ENCODE measurements around the gene FRY.

The FRY gene

GRCh38 chr13:32126756-32127155 lies 95.2 kb downstream of the FRY start:
- no peak for DNase-seq
- TF ChIP-seq GATA1 (IDR thresholded peaks at IDR 0.05; ENCODE audit: low read depth, low read length) (no peak), POLR2A (IDR thresholded peaks at IDR 0.05; ENCODE audit: low read length) (no peak)

- TF ChIP-seq POLR2A (IDR thresholded peaks at IDR 0.05; ENCODE audit: low read length) (no peak), GATA1 (IDR thresholded peaks at IDR 0.05; ENCODE audit: low read depth, low read length) (no peak)
- DNase-seq = no peak
Measured at GRCh38 chr13:32127691-32128090, 96.1 kb downstream of the FRY start.

- no peak for TF ChIP-seq POLR2A (IDR thresholded peaks at IDR 0.05; ENCODE audit: low read length)
- no peak for TF ChIP-seq GATA1 (IDR thresholded peaks at IDR 0.05; ENCODE audit: low read depth, low read length)
- DNase-seq = no peak
Measured at GRCh38 chr13:32134241-32135055, 102.9 kb downstream of the FRY start.

- no peak for DNase-seq
- TF ChIP-seq POLR2A (IDR thresholded peaks at IDR 0.05; ENCODE audit: low read length) (no peak), GATA1 (IDR thresholded peaks at IDR 0.05; ENCODE audit: low read depth, low read length) (no peak)
Measured at GRCh38 chr13:32135056-32135390, 103.4 kb downstream of the FRY start.

- no peak for DNase-seq
- no peak for TF ChIP-seq POLR2A (IDR thresholded peaks at IDR 0.05; ENCODE audit: low read length)
- no peak for TF ChIP-seq GATA1 (IDR thresholded peaks at IDR 0.05; ENCODE audit: low read depth, low read length)
Measured at GRCh38 chr13:32135655-32136054, 104.1 kb downstream of the FRY start.

GRCh38 chr13:32136061-32136460 lies 104.5 kb downstream of the FRY start:
- no peak for DNase-seq

GRCh38 chr13:32136716-32137115 lies 105.1 kb downstream of the FRY start:
- no peak for DNase-seq
- TF ChIP-seq GATA1 (IDR thresholded peaks at IDR 0.05; ENCODE audit: low read depth, low read length) (no peak), POLR2A (IDR thresholded peaks at IDR 0.05; ENCODE audit: low read length) (no peak)

More at GRCh38 chr13:32136061-32136460, 104.5 kb downstream of the FRY start:
- TF ChIP-seq POLR2A (IDR thresholded peaks at IDR 0.05; ENCODE audit: low read length) (no peak), GATA1 (IDR thresholded peaks at IDR 0.05; ENCODE audit: low read depth, low read length) (no peak)

- TF ChIP-seq GATA1 (IDR thresholded peaks at IDR 0.05; ENCODE audit: low read depth, low read length) (no peak), POLR2A (IDR thresholded peaks at IDR 0.05; ENCODE audit: low read length) (no peak)
- DNase-seq = no peak
Measured at GRCh38 chr13:32139251-32139650, 107.7 kb downstream of the FRY start.

GRCh38 chr13:32140109-32140508 lies 108.5 kb downstream of the FRY start:
- no peak for TF ChIP-seq POLR2A (IDR thresholded peaks at IDR 0.05; ENCODE audit: low read length)
- no peak for TF ChIP-seq GATA1 (IDR thresholded peaks at IDR 0.05; ENCODE audit: low read depth, low read length)
- no peak for DNase-seq

- DNase-seq = no peak
- no peak for TF ChIP-seq GATA1 (IDR thresholded peaks at IDR 0.05; ENCODE audit: low read depth, low read length)
- TF ChIP-seq POLR2A (IDR thresholded peaks at IDR 0.05; ENCODE audit: low read length) = no peak
Measured at GRCh38 chr13:32141462-32141861, 109.9 kb downstream of the FRY start.

GRCh38 chr13:32142115-32142514 lies 110.5 kb downstream of the FRY start:
- TF ChIP-seq POLR2A (IDR thresholded peaks at IDR 0.05; ENCODE audit: low read length) = no peak
- TF ChIP-seq GATA1 (IDR thresholded peaks at IDR 0.05; ENCODE audit: low read depth, low read length) = no peak
- DNase-seq = no peak

- TF ChIP-seq POLR2A (IDR thresholded peaks at IDR 0.05; ENCODE audit: low read length) (no peak), GATA1 (IDR thresholded peaks at IDR 0.05; ENCODE audit: low read depth, low read length) (no peak)
- DNase-seq = no peak
Measured at GRCh38 chr13:32142956-32143375, 111.4 kb downstream of the FRY start.

GRCh38 chr13:32147193-32147592 lies 115.6 kb downstream of the FRY start:
- DNase-seq = no peak
- TF ChIP-seq POLR2A (IDR thresholded peaks at IDR 0.05; ENCODE audit: low read length) = no peak
- TF ChIP-seq GATA1 (IDR thresholded peaks at IDR 0.05; ENCODE audit: low read depth, low read length) = no peak

- TF ChIP-seq POLR2A (IDR thresholded peaks at IDR 0.05; ENCODE audit: low read length) = no peak
- TF ChIP-seq GATA1 (IDR thresholded peaks at IDR 0.05; ENCODE audit: low read depth, low read length) = no peak
- DNase-seq = no peak
Measured at GRCh38 chr13:32147976-32148375, 116.4 kb downstream of the FRY start.

- no peak for DNase-seq
- TF ChIP-seq POLR2A (IDR thresholded peaks at IDR 0.05; ENCODE audit: low read length) = no peak
Measured at GRCh38 chr13:32150239-32150638, 118.7 kb downstream of the FRY start.

Measured in erythroblast (primary cell).